ENCODE data around the gene ABCD1. TPM values are rescaled to one million over a fixed set of nuclear protein-coding genes. Genes with fewer than 3 reads are reported as not detected.
"Not testable (repeated sequence)": the region's sequence is repeated elsewhere in the genome, so short reads cannot be mapped to it uniquely, and the experiment has no call there.

The ABCD1 gene
- total and polyA plus RNA-seq, 8 donors = 2.4 to 22.3 (median 5.0) TPM

- no peak overlapping the region for H3K4me3 ChIP-seq
- no peaks in the 10 kb centered on the region for H3K27me3 ChIP-seq
- H3K9me3 ChIP-seq = no peaks in the 10 kb centered on the region
- 78 to 92% (median 89%) methylated on average over 5 to 15 of the region's 15 CpGs for WGBS, 5 donors
- TF ChIP-seq POLR2AphosphoS5 (IDR thresholded peaks at IDR 0.05) (no peak), EP300 (IDR thresholded peaks at IDR 0.05) (no peak), CTCF (IDR thresholded peaks at IDR 0.05) (no peak), POLR2A (IDR thresholded peaks at IDR 0.05) (no peak)
- peaks cover 0 to 19% (median 8%) of the 10 kb centered on the region in 4 donors for H3K4me1 ChIP-seq
- DNase-seq = no peak
- intact Hi-C loops (cut with DNase I; ENCODE audit: low total_unique reads) = no loop called here
- H3K36me3 ChIP-seq = peaks cover 0 to 53% (median 39%) of the 10 kb centered on the region in 4 donors
- H3K27ac ChIP-seq = no peak overlapping the region
These were observed 28.6 kb upstream of the ABCD1 start for GRCh38 chrX:153696100-153696499.

- H3K9me3 ChIP-seq; intact Hi-C loops (cut with DNase I; ENCODE audit: low total_unique reads); H3K27ac ChIP-seq; H3K27me3 ChIP-seq; DNase-seq; H3K4me3 ChIP-seq: not testable (repeated sequence)
- H3K36me3 ChIP-seq = peaks cover 0 to 57% (median 44%) of the 10 kb centered on the region in 4 donors
- WGBS, 5 donors = 77 to 91% (median 84%) methylated on average over 7 to 10 of the region's 10 CpGs
- H3K4me1 ChIP-seq = peaks cover 0 to 19% (median 8%) of the 10 kb centered on the region in 4 donors
These were observed 28.1 kb upstream of the ABCD1 start for GRCh38 chrX:153696538-153696937.

- DNase-seq; H3K9me3 ChIP-seq; H3K27ac ChIP-seq; H3K27me3 ChIP-seq; H3K4me3 ChIP-seq; intact Hi-C loops (cut with DNase I; ENCODE audit: low total_unique reads): not testable (repeated sequence)
- WGBS, 5 donors = 86 to 95% (median 93%) methylated on average over 14 to 16 of the region's 16 CpGs
- H3K36me3 ChIP-seq = peaks cover 0 to 63% (median 50%) of the 10 kb centered on the region in 4 donors
- peaks cover 0 to 19% (median 9%) of the 10 kb centered on the region in 4 donors for H3K4me1 ChIP-seq
These were observed 27.5 kb upstream of the ABCD1 start for GRCh38 chrX:153696986-153697722.

GRCh38 chrX:153697924-153698865 is 26.5 kb upstream of the ABCD1 start:
- H3K27ac ChIP-seq = no peak overlapping the region
- no peaks in the 10 kb centered on the region for H3K9me3 ChIP-seq
- no peak for TF ChIP-seq POLR2A (IDR thresholded peaks at IDR 0.05)
- no peak for TF ChIP-seq EP300 (IDR thresholded peaks at IDR 0.05)
- no peak for TF ChIP-seq POLR2AphosphoS5 (IDR thresholded peaks at IDR 0.05)
- TF ChIP-seq CTCF (IDR thresholded peaks at IDR 0.05) = no peak
- peaks cover 0 to 28% (median 15%) of the 10 kb centered on the region in 4 donors for H3K4me1 ChIP-seq
- peaks cover 0 to 73% (median 59%) of the 10 kb centered on the region in 4 donors for H3K36me3 ChIP-seq
- no peaks in the 10 kb centered on the region for H3K27me3 ChIP-seq
- DNase-seq = no peak
- 87 to 94% (median 89%) methylated on average over 9 to 14 of the region's 16 CpGs for WGBS, 5 donors
- H3K4me3 ChIP-seq = no peak overlapping the region
- intact Hi-C loops (cut with DNase I; ENCODE audit: low total_unique reads) = no loop called here

GRCh38 chrX:153699210-153699783 is 25.4 kb upstream of the ABCD1 start:
- peaks cover 6 to 39% (median 22%) of the 10 kb centered on the region in 4 donors for H3K4me1 ChIP-seq
- 71 to 82% (median 78%) methylated on average over 9 to 16 of the region's 16 CpGs for WGBS, 5 donors
- H3K27me3 ChIP-seq; H3K9me3 ChIP-seq; intact Hi-C loops (cut with DNase I; ENCODE audit: low total_unique reads); H3K4me3 ChIP-seq: not testable (repeated sequence)
- H3K27ac ChIP-seq = peak overlapping the region in 4 of 5 donors; percentile 41 to 51 (median 43)
- peaks cover 0 to 80% (median 66%) of the 10 kb centered on the region in 4 donors for H3K36me3 ChIP-seq
- peak in 1 of 2 donors; percentile 38 for DNase-seq

GRCh38 chrX:153699784-153700371 is 24.8 kb upstream of the ABCD1 start:
- H3K9me3 ChIP-seq; H3K27me3 ChIP-seq; H3K4me3 ChIP-seq; intact Hi-C loops (cut with DNase I; ENCODE audit: low total_unique reads): not testable (repeated sequence)
- Histone ChIP-seq H3K4me1 (peaks cover 6 to 39% (median 22%) of the 10 kb centered on the region in 4 donors), H3K27ac (peak overlapping the region; percentile 41 to 63 (median 44)), H3K36me3 (peaks cover 0 to 80% (median 67%) of the 10 kb centered on the region in 4 donors)
- WGBS, 5 donors = 46 to 68% (median 52%) methylated on average over 8 to 18 of the region's 18 CpGs
- peak in 1 of 2 donors; percentile 53 for DNase-seq
